ENCODE measurements around the gene LMTK3. TPM values are rescaled to one million over a fixed set of nuclear protein-coding genes. Genes with fewer than 3 reads are reported as not detected.

The LMTK3 gene
- total RNA-seq, result 0.32 and 0.39 TPM in 2 replicates
- long read RNA-seq, result 0 reads

DNA sequence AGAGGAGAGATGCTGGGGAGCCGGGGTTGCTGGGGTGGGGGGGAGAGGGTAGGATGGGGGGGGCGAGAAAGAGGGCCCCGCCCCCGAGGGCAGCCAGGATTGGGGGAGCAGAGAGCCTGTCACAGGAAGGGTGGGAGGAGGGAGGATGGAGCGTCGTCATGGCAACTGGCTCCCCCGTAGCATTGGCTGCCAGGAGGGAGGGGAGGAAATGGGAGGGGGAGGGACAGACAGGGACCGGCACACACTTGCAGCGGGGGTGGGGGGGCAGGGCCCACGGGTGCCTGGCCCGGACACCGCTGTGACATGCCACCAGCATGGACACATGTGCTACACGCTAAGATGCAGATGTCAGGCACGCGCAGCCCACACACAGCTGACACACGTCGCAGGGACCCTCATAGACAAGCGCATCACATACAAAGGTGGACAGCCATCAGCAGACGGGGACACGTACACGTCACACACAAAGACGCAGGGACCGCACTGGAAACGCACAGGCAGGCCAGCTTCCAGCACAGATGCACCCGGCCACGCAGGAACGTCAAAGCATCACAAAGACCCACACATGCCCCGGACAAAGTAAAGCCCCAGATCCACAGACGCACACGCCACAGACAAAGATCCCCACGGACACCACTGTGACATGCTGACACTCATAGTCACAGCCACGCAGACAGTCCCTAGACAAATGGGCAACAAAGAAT is at the start of gene LMTK3:
TSS of gene LMTK3 (minus strand) at position 36 of the 704 bp plus-strand sequence. CDS start 259 bp downstream, outside the sequence.
- DNase-seq (ENCODE audit: extremely low spot score, unreplicated experiment), result no peak
- H3K36me3 Mint-ChIP-seq (ENCODE audit: unreplicated experiment), result no peaks in the 10 kb centered on the region
- peaks cover 10% of the 10 kb centered on the region for H3K4me1 Mint-ChIP-seq (ENCODE audit: unreplicated experiment)
- no peaks in the 10 kb centered on the region for H3K9me3 Mint-ChIP-seq (ENCODE audit: unreplicated experiment)
- H3K27ac Mint-ChIP-seq (ENCODE audit: unreplicated experiment), result no peak within 1 kb of the TSS
- H3K27me3 Mint-ChIP-seq (ENCODE audit: unreplicated experiment), result peaks cover 9% of the 10 kb centered on the region
- no peak within 1 kb of the TSS for H3K4me3 Mint-ChIP-seq (ENCODE audit: unreplicated experiment)
- TF ChIP-seq, protein P1, sequence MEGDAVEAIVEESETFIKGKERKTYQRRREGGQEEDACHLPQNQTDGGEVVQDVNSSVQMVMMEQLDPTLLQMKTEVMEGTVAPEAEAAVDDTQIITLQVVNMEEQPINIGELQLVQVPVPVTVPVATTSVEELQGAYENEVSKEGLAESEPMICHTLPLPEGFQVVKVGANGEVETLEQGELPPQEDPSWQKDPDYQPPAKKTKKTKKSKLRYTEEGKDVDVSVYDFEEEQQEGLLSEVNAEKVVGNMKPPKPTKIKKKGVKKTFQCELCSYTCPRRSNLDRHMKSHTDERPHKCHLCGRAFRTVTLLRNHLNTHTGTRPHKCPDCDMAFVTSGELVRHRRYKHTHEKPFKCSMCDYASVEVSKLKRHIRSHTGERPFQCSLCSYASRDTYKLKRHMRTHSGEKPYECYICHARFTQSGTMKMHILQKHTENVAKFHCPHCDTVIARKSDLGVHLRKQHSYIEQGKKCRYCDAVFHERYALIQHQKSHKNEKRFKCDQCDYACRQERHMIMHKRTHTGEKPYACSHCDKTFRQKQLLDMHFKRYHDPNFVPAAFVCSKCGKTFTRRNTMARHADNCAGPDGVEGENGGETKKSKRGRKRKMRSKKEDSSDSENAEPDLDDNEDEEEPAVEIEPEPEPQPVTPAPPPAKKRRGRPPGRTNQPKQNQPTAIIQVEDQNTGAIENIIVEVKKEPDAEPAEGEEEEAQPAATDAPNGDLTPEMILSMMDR (IDR thresholded peaks at IDR 0.05), result no peak

GRCh38 chr19:48561412-48561811 is 49.8 kb upstream of the LMTK3 start:
- TF ChIP-seq, protein P1 (IDR thresholded peaks at IDR 0.05), result no peak
- Mint-ChIP-seq H3K9me3 (ENCODE audit: unreplicated experiment) (no peaks in the 10 kb centered on the region), H3K27me3 (ENCODE audit: unreplicated experiment) (no peaks in the 10 kb centered on the region), H3K27ac (ENCODE audit: unreplicated experiment) (no peak overlapping the region), H3K36me3 (ENCODE audit: unreplicated experiment) (no peaks in the 10 kb centered on the region), H3K4me1 (ENCODE audit: unreplicated experiment) (peaks cover 4% of the 10 kb centered on the region), H3K4me3 (ENCODE audit: unreplicated experiment) (no peak overlapping the region)
- no peak for DNase-seq (ENCODE audit: extremely low spot score, unreplicated experiment)

GRCh38 chr19:48560095-48560530 is 48.5 kb upstream of the LMTK3 start:
- no peaks in the 10 kb centered on the region for H3K27me3 Mint-ChIP-seq (ENCODE audit: unreplicated experiment)
- DNase-seq (ENCODE audit: extremely low spot score, unreplicated experiment), result no peak
- H3K4me3 Mint-ChIP-seq (ENCODE audit: unreplicated experiment), result no peak overlapping the region
- H3K9me3 Mint-ChIP-seq (ENCODE audit: unreplicated experiment), result no peaks in the 10 kb centered on the region
- H3K4me1 Mint-ChIP-seq (ENCODE audit: unreplicated experiment), result peaks cover 4% of the 10 kb centered on the region
- H3K27ac Mint-ChIP-seq (ENCODE audit: unreplicated experiment), result no peak overlapping the region
- TF ChIP-seq, protein P1 (IDR thresholded peaks at IDR 0.05), result peak; percentile 10
- H3K36me3 Mint-ChIP-seq (ENCODE audit: unreplicated experiment), result no peaks in the 10 kb centered on the region

DNA sequence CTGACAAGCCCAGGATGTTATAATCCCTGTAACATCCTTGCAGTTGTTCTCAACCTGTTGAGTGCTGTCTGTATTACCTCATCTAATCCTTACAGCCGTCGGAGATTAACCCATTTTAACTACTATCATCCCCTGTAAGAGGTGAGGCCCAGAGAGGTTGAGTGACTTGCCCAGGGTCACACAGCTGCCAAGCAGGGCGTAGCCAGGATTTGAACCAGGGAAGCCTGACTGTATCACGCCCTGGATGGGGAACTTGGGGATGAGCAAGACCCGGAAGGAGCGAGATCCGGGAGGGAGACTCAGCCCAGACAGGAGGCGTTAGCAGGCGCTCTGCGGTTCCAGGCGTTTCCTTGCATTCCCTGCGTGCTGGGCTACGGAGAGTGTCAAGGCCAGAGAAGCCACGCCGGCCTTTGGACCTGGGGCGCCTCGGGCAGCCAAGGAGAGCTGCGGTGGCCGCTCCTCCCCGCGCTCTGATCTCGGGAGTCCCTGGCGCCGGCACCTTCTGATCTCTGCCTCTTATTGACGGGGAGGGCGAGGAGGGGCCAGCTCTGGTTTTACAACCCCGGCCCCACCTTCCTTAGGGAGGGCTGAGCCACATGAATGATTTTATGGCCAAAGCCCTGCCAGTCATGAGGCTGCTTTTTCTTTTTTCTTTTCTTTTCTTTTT is 46.5 kb upstream of the LMTK3 start:
- no peak overlapping the region for H3K4me3 Mint-ChIP-seq (ENCODE audit: unreplicated experiment)
- TF ChIP-seq, protein P1 (IDR thresholded peaks at IDR 0.05), result no peak
- no peak for DNase-seq (ENCODE audit: extremely low spot score, unreplicated experiment)
- H3K27me3 Mint-ChIP-seq (ENCODE audit: unreplicated experiment), result no peaks in the 10 kb centered on the region
- no peaks in the 10 kb centered on the region for H3K36me3 Mint-ChIP-seq (ENCODE audit: unreplicated experiment)
- H3K9me3 Mint-ChIP-seq (ENCODE audit: unreplicated experiment), result no peaks in the 10 kb centered on the region
- H3K27ac Mint-ChIP-seq (ENCODE audit: unreplicated experiment), result no peak overlapping the region
- H3K4me1 Mint-ChIP-seq (ENCODE audit: unreplicated experiment), result peaks cover 10% of the 10 kb centered on the region

GRCh38 chr19:48556825-48557224 is 45.2 kb upstream of the LMTK3 start:
- H3K9me3 Mint-ChIP-seq (ENCODE audit: unreplicated experiment), result no peaks in the 10 kb centered on the region
- DNase-seq (ENCODE audit: extremely low spot score, unreplicated experiment), result no peak
- no peak overlapping the region for H3K27ac Mint-ChIP-seq (ENCODE audit: unreplicated experiment)
- no peak overlapping the region for H3K4me3 Mint-ChIP-seq (ENCODE audit: unreplicated experiment)
- H3K4me1 Mint-ChIP-seq (ENCODE audit: unreplicated experiment), result peaks cover 10% of the 10 kb centered on the region
- TF ChIP-seq, protein P1 (IDR thresholded peaks at IDR 0.05), result no peak
- no peaks in the 10 kb centered on the region for H3K27me3 Mint-ChIP-seq (ENCODE audit: unreplicated experiment)
- H3K36me3 Mint-ChIP-seq (ENCODE audit: unreplicated experiment), result no peaks in the 10 kb centered on the region

Measured in osteocyte (in vitro differentiated cells).